Tibial artery (tissue), 4 donors: Measurements from ENCODE around the gene NCF4.

ENCODE experiments used
- DNase-seq, 2 donors: peaks; one replicate each; pipeline ENCODE4 v3.0.0-alpha.2; 2019
- H3K27ac ChIP-seq, 2 donors: fragments of 200-600 bp; sonication (generic) in 1 of 2; 1 replicate in 1 of 2; 2 replicates in 1 of 2; pipeline ENCODE4 v1.5.1; 2018 to 2019; ENCODE audit warnings: mild to moderate bottlenecking in 1 of 2
- H3K27me3 ChIP-seq, 2 donors: fragments of 200-600 bp; sonication (generic) in 1 of 2; one replicate each; pipeline versions ENCODE4 v1.5.1 to v1.6.0; 2016 to 2019
- H3K36me3 ChIP-seq, 3 donors: fragments of 200-600 bp; sonication (generic) in 2 of 3; one replicate each; pipeline ENCODE4 v1.5.1; 2016 to 2019; ENCODE audit warnings: mild to moderate bottlenecking in 2 of 3
- H3K4me1 ChIP-seq, 4 donors: fragments of 200-600 bp; sonication (generic) in 2 of 4; 1 replicate in 3 of 4; 2 replicates in 1 of 4; pipeline ENCODE4 v1.5.1; 2016 to 2019
- H3K4me3 ChIP-seq, 2 donors: fragments of 200-600 bp; sonication (generic) in 1 of 2; 1 replicate in 1 of 2; 2 replicates in 1 of 2; pipeline ENCODE4 v1.5.1; 2018 to 2019; ENCODE audit warnings: mild to moderate bottlenecking in 2 of 2
- H3K9me3 ChIP-seq, 3 donors: fragments of 200-600 bp; sonication (generic) in 1 of 3; one replicate each; pipeline ENCODE4 v1.5.1; 2016 to 2019
- intact Hi-C: fragments of 100-400 bp; cut with DNase I; formaldehyde crosslinking; loops from one replicate; pipeline ENCODE4 v1.15.0; 2023; ENCODE audit warnings: low total_unique reads
- TF ChIP-seq, protein P1 (sequence below), 2 experiments: fragments of 200-600 bp in 1 of 2; fragments of 450-650 bp in 1 of 2; IDR thresholded peaks; one replicate each; pipeline ENCODE4 v1.5.1; 2017 to 2019; ENCODE audit warnings: antibody characterized with exemption in 2 of 2, mild to moderate bottlenecking in 1 of 2, moderate library complexity in 1 of 2

The NCF4 gene

DNA sequence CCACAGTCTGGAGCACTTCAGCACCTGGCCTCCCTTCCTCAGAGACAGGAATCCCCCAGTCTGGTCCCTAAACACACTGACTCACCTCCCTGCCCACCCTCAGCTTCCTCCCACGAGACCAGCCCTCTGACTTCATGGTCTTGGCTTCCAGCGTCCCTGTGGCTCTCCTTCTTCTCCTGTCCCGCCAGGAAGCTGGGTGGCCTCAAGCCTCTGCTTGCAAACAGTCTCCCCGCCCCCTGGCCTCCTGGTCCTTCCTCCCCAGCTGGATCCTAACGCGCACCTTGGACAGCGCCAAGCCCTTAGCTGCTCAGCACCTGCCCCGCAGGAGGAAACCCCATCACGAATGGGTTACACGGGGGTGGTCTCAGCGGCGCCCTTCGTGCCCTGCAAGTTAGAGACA, 4.5 kb downstream of the NCF4 start:
- TF ChIP-seq, protein P1, sequence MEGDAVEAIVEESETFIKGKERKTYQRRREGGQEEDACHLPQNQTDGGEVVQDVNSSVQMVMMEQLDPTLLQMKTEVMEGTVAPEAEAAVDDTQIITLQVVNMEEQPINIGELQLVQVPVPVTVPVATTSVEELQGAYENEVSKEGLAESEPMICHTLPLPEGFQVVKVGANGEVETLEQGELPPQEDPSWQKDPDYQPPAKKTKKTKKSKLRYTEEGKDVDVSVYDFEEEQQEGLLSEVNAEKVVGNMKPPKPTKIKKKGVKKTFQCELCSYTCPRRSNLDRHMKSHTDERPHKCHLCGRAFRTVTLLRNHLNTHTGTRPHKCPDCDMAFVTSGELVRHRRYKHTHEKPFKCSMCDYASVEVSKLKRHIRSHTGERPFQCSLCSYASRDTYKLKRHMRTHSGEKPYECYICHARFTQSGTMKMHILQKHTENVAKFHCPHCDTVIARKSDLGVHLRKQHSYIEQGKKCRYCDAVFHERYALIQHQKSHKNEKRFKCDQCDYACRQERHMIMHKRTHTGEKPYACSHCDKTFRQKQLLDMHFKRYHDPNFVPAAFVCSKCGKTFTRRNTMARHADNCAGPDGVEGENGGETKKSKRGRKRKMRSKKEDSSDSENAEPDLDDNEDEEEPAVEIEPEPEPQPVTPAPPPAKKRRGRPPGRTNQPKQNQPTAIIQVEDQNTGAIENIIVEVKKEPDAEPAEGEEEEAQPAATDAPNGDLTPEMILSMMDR (IDR thresholded peaks at IDR 0.05): no peak
- Histone ChIP-seq H3K27ac (no peak overlapping the region), H3K9me3 (no peaks in the 10 kb centered on the region), H3K27me3 (peaks cover 0 to 44% of the 10 kb centered on the region in 2 donors), H3K36me3 (no peaks in the 10 kb centered on the region), H3K4me3 (no peak overlapping the region), H3K4me1 (no peaks in the 10 kb centered on the region)
- intact Hi-C loops: no loop called here
- no peak for DNase-seq

DNA sequence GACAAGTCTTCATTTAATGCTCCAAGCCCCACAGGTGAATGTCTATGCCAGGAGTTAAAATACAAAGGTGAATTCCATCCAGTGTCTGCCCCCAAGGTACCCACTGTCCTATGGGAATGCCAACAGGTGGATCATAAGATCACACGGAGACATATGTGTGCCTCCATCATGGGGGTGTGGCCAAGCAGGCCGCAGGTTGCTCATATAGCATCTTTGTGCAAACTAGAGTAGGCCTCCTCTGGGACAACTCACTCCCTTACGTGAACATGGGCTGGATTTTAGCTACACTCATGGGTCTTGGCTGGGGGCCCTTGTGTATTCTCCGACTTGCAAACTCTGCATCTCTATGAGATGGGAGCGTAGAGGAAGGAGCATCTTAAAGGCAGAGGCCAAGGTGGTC, 6.9 kb downstream of the NCF4 start:
- intact Hi-C loops: no loop called here
- no peaks in the 10 kb centered on the region for H3K4me1 ChIP-seq
- TF ChIP-seq, protein P1 (IDR thresholded peaks at IDR 0.05): no peak
- no peak for DNase-seq
- H3K27ac ChIP-seq: no peak overlapping the region
- peaks cover 0 to 61% of the 10 kb centered on the region in 2 donors for H3K27me3 ChIP-seq
- no peaks in the 10 kb centered on the region for H3K9me3 ChIP-seq
- H3K4me3 ChIP-seq: no peak overlapping the region
- no peaks in the 10 kb centered on the region for H3K36me3 ChIP-seq

DNA sequence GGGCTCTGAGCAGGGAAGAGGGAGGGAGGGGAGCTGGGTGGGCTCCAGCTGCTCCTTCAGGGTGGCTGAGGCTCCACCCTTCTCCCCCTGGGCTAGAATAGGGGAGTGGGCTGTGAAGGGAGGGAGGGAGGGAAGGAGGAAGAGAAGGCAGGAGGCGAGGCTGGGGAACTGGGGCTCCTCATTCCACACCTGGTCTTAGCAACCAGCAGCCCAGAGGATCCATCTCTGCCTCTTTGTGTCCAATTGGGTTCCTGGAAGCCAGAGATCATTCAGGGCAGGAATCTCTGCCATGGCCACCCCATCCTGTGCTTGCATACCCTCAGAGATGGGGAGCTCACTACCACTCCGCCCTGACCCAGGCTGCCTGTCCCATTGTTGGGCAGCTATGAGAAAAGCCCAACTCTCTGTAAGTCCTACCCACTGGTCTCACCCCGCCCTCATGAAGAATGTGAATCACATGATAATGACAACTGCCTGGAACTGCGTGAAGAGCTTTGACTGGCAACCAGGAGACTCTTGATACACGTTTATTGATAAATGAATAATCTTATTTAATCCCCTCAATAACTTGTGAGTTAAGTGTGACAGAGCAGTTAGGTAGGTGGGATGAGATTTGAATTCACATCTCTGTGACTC, 7.9 kb downstream of the NCF4 start:
- no peak overlapping the region for H3K4me3 ChIP-seq
- TF ChIP-seq, protein P1 (IDR thresholded peaks at IDR 0.05): no peak

DNA sequence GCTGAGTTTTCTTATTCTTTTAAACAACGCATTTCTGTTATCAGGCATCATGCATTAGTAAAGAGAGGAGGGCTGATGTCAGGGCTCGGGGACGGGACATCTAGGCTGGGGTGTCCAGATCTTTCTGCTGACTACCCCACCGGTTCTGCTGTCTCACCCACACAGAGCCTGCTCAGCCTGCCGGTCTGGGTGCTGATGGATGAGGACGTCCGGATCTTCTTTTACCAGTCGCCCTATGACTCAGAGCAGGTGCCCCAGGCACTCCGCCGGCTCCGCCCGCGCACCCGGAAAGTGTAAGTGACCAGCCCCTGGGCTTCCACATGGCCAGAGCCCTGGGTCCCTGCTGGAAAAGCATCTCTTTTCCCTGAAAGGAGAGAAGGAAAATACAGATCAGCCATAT, 9.4 kb downstream of the NCF4 start:
- DNase-seq: no peak
- Histone ChIP-seq H3K27ac (no peak overlapping the region), H3K27me3 (peaks cover 0 to 61% of the 10 kb centered on the region in 2 donors), H3K4me1 (peaks cover 0 to 10% (median 0%) of the 10 kb centered on the region in 4 donors), H3K36me3 (no peaks in the 10 kb centered on the region), H3K4me3 (no peak overlapping the region), H3K9me3 (no peaks in the 10 kb centered on the region)
- TF ChIP-seq, protein P1 (IDR thresholded peaks at IDR 0.05): no peak
- intact Hi-C loops: no loop called here

More for the DNA sequence above, 7.9 kb downstream of the NCF4 start:
- no peak overlapping the region for H3K27ac ChIP-seq
- H3K9me3 ChIP-seq: no peaks in the 10 kb centered on the region
- no peak for DNase-seq
- no peaks in the 10 kb centered on the region for H3K4me1 ChIP-seq
- intact Hi-C loops: no loop called here
- H3K36me3 ChIP-seq: no peaks in the 10 kb centered on the region
- H3K27me3 ChIP-seq: peaks cover 0 to 61% of the 10 kb centered on the region in 2 donors

DNA sequence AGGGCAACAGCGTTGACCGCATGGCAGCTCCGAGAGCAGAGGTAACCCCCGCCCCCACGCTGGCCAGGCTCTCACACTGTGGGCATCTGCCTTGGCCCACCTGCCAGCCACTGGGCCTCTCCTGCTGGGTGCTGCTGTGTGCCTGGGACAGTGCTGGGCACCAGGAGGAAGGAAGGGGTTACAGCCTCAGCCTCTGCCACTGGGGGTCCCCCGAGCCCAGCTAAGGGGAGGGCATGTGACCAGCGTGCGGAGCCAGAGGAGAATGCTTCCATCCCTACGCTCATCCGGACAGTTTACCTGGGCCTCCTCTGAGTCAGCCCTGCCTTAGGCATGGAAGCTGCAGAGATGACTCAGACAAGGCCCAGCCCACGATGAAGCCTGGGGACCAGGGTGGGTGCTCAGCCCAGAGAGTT, 10.9 kb downstream of the NCF4 start:
- Histone ChIP-seq H3K4me1 (peaks cover 0 to 10% (median 0%) of the 10 kb centered on the region in 4 donors), H3K9me3 (no peaks in the 10 kb centered on the region), H3K4me3 (no peak overlapping the region), H3K27ac (no peak overlapping the region), H3K36me3 (no peaks in the 10 kb centered on the region), H3K27me3 (peaks cover 0 to 53% of the 10 kb centered on the region in 2 donors)
- no peak for DNase-seq
- intact Hi-C loops: no loop called here
- TF ChIP-seq, protein P1 (IDR thresholded peaks at IDR 0.05): no peak
